ENCODE data around the gene PATE3.

- TF ChIP-seq CTCF (IDR thresholded peaks at IDR 0.05) = no peak
- TF ChIP-seq POLR2A (IDR thresholded peaks at IDR 0.05) = no peak
Observed at GRCh38 chr11:125797641-125798040, 9.7 kb downstream of the PATE3 start.

Measured in esophagus squamous epithelium (tissue), 4 donors.